Fibroblast of lung (primary cell): ENCODE data around the gene MANBA. TPM values are rescaled to one million over a fixed set of nuclear protein-coding genes. Genes with fewer than 3 reads are reported as not detected.

Source experiments
- DNase-seq, 2 donors: peaks; one replicate each; pipeline versions ENCODE4 v3.0.0 to v3.0.0-alpha.2; 2010; ENCODE audit warnings: low read depth in 2 of 2
- H2AFZ ChIP-seq: 2 replicates; pipeline ENCODE4 v1.5.1; 2012; ENCODE audit warnings: low read length, control low read depth, inconsistent platforms
- H3K27ac ChIP-seq: 2 replicates; pipeline ENCODE4 v1.5.1; 2011; ENCODE audit warnings: low read length, control low read depth; ENCODE audit not compliant: insufficient read depth
- H3K27me3 ChIP-seq: 2 replicates; pipeline ENCODE4 v1.5.1; 2011; ENCODE audit warnings: mild to moderate bottlenecking, low read length; ENCODE audit not compliant: control insufficient read depth, insufficient read depth
- H3K36me3 ChIP-seq: 2 replicates; pipeline ENCODE4 v1.5.1; 2011; ENCODE audit warnings: low read length; ENCODE audit not compliant: control insufficient read depth, insufficient read depth
- H3K4me1 ChIP-seq: 2 replicates; pipeline ENCODE4 v1.5.1; 2011; ENCODE audit warnings: low read length; ENCODE audit not compliant: control insufficient read depth, insufficient read depth; ENCODE audit errors: extremely low read depth
- H3K4me2 ChIP-seq: 2 replicates; pipeline ENCODE4 v1.5.1; 2011; ENCODE audit warnings: low read length, control low read depth; ENCODE audit not compliant: insufficient read depth; ENCODE audit errors: extremely low read depth
- H3K4me3 ChIP-seq, 4 experiments: fragments of 200-600 bp in 1 of 4; sonication (generic) in 1 of 4; replicated peaks in 1 of 4; 2 replicates each; pipeline ENCODE4 v1.5.1; 2011 to 2016; ENCODE audit warnings: low read length in 4 of 4, low read depth in 3 of 4, mild to moderate bottlenecking in 3 of 4, control low read depth in 2 of 4, inconsistent platforms in 1 of 4, mixed read lengths in 1 of 4; ENCODE audit not compliant: insufficient read depth in 1 of 4; ENCODE audit errors: control extremely low read depth in 1 of 4
- H3K79me2 ChIP-seq: 2 replicates; pipeline ENCODE4 v1.5.1; 2012; ENCODE audit warnings: mild to moderate bottlenecking, low read length, inconsistent platforms; ENCODE audit not compliant: control insufficient read depth, insufficient read depth
- H3K9ac ChIP-seq: 2 replicates; pipeline ENCODE4 v1.5.1; 2011; ENCODE audit warnings: mild to moderate bottlenecking, low read length, control low read depth; ENCODE audit not compliant: insufficient read depth
- H3K9me3 ChIP-seq: 2 replicates; pipeline ENCODE4 v1.5.1; 2012; ENCODE audit warnings: low read depth, low read length; ENCODE audit not compliant: control insufficient read depth, insufficient read depth
- H4K20me1 ChIP-seq: 2 replicates; pipeline ENCODE4 v1.5.1; 2011; ENCODE audit warnings: low read length; ENCODE audit not compliant: control insufficient read depth, insufficient read depth; ENCODE audit errors: extremely low read depth
- CTCF ChIP-seq, 2 donors: IDR thresholded peaks in 1 of 2; conservative IDR thresholded peaks in 1 of 2; 1 replicate in 1 of 2; 2 replicates in 1 of 2; pipeline ENCODE4 v1.5.1; 2011 to 2012; ENCODE audit warnings: low read length in 2 of 2, control low read depth in 1 of 2, inconsistent platforms in 1 of 2, low read depth in 1 of 2, mild to moderate bottlenecking in 1 of 2
- EZH2 ChIP-seq: IDR thresholded peaks from 2 replicates; pipeline ENCODE4 v1.5.1; 2012; ENCODE audit warnings: low read length, control low read depth, mild to moderate bottlenecking; ENCODE audit errors: missing control alignments
- polyA plus RNA-seq, 2 donors: library from polyadenylated mRNA; depleted of rRNA in 1 of 2; stranded (reverse) in 1 of 2; unstranded in 1 of 2; fragments of >200 nt; gene quantifications; 2 replicates each; pipeline ENCODE4 v1.2.1, GENCODE V29; 2011 to 2012; ENCODE audit warnings: missing spikeins in 1 of 2
- total RNA-seq: library from RNA; depleted of rRNA; stranded (reverse); fragments of >200 nt; gene quantifications from 2 replicates; pipeline ENCODE4 v1.2.1, GENCODE V29; 2014

The MANBA gene
- total and polyA plus RNA-seq, 2 donors (not counting 1 experiment from before 2014, with no cell fraction given), result 13.4 to 97.9 TPM

DNA sequence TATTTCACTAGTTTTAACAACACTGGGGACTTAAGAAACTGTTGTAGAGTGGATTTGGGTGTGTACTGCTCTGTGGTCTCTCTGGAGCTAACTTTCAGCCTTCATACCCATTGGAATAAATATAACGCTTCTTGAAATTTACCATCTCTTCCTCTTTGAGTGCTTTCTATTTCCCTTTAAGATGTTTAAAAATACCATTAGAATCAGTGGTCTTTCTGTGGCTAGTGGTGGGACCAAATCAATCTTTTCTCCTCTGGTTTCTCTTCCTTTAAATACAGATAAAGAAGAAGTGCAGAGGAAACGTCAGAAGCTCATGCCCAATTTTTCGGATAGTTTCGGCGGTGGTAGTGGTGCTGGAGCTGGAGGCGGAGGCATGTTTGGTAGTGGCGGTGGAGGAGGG, 167.6 kb downstream of the MANBA start:
- peaks cover 4% of the 10 kb centered on the region for H3K36me3 ChIP-seq
- TF ChIP-seq CTCF (conservative IDR thresholded peaks at IDR 0.05 in 1 of 2, IDR thresholded peaks at IDR 0.05 in 1 of 2; ENCODE audit: low read depth in 1 of 2, low read length in 2 of 2) (no peak), EZH2 (no peak)
- H3K4me1 ChIP-seq, result no peaks in the 10 kb centered on the region
- no peak overlapping the region for H2AFZ ChIP-seq
- DNase-seq, result no peak
- no peak overlapping the region for H3K9ac ChIP-seq
- no peak overlapping the region for H3K27ac ChIP-seq
- H3K27me3 ChIP-seq, result no peaks in the 10 kb centered on the region
- H3K9me3 ChIP-seq, result no peaks in the 10 kb centered on the region
- H3K79me2 ChIP-seq, result no peaks in the 10 kb centered on the region
- no peak overlapping the region for H3K4me3 ChIP-seq
- no peak overlapping the region for H3K4me2 ChIP-seq
- no peaks in the 10 kb centered on the region for H4K20me1 ChIP-seq

DNA sequence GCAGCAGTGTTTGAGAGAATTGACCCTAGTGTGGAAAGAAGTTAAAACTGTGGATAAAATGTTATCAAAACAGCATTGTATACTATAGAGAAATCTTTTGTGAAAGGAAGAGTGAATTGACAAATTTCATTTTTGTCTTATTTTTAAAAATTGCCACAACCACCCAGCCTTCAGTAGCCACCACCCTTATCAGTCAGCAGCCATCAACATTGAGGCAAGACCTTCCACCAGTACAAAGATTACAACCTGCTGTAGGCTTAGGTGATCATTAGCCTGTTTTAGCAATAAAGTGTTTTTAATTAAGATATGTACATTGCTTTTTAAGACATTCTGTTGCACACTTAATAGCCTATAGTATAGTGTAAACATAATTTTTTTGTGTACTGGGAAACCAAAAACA, 168.5 kb downstream of the MANBA start:
- TF ChIP-seq CTCF (conservative IDR thresholded peaks at IDR 0.05 in 1 of 2, IDR thresholded peaks at IDR 0.05 in 1 of 2; ENCODE audit: low read depth in 1 of 2, low read length in 2 of 2) (no peak), EZH2 (no peak)
- H2AFZ ChIP-seq, result no peak overlapping the region
- H3K79me2 ChIP-seq, result no peaks in the 10 kb centered on the region
- H3K4me1 ChIP-seq, result no peaks in the 10 kb centered on the region
- DNase-seq, result no peak
- H3K9me3 ChIP-seq, result no peaks in the 10 kb centered on the region
- no peak overlapping the region for H3K9ac ChIP-seq
- no peak overlapping the region for H3K4me2 ChIP-seq
- no peaks in the 10 kb centered on the region for H4K20me1 ChIP-seq
- H3K4me3 ChIP-seq, result no peak overlapping the region
- no peaks in the 10 kb centered on the region for H3K27me3 ChIP-seq
- H3K36me3 ChIP-seq, result peaks cover 2% of the 10 kb centered on the region
- no peak overlapping the region for H3K27ac ChIP-seq

- TF ChIP-seq EZH2 (no peak), CTCF (conservative IDR thresholded peaks at IDR 0.05 in 1 of 2, IDR thresholded peaks at IDR 0.05 in 1 of 2; ENCODE audit: low read depth in 1 of 2, low read length in 2 of 2) (no peak)
- Histone ChIP-seq H3K27ac (no peak overlapping the region), H3K4me1 (no peaks in the 10 kb centered on the region), H3K4me2 (no peak overlapping the region), H3K4me3 (no peak overlapping the region), H3K9ac (no peak overlapping the region), H3K79me2 (no peaks in the 10 kb centered on the region), H3K27me3 (no peaks in the 10 kb centered on the region), H2AFZ (no peak overlapping the region), H3K36me3 (no peaks in the 10 kb centered on the region), H4K20me1 (no peaks in the 10 kb centered on the region), H3K9me3 (no peaks in the 10 kb centered on the region)
- DNase-seq, result no peak
Measured at GRCh38 chr4:102589743-102590142, 171.0 kb downstream of the MANBA start.
